ENCODE data around the gene MARCHF10.
A peak's percentile ranks its signal among the peaks of the same experiment; 100 is the strongest.
"Not testable (repeated sequence)": the region's sequence is repeated elsewhere in the genome, so short reads cannot be mapped to it uniquely, and the experiment has no call there.

The MARCHF10 gene

GRCh38 chr17:62696256-62696655, 111.9 kb downstream of the MARCHF10 start:
- peak overlapping the region; percentile 9 for H2AK5ac ChIP-seq (ENCODE audit: low read depth, low read length)
- no peaks in the 10 kb centered on the region for H3K9me3 ChIP-seq (replicated peaks in 1 of 2; ENCODE audit: control insufficient read depth in 2 of 2, insufficient read depth in 1 of 2, low read depth in 1 of 2, low read length in 2 of 2)
- DNase-seq (ENCODE audit: low spot score), result no peak
- H3K18ac ChIP-seq (ENCODE audit: low read length), result peak overlapping the region; percentile 5
- no CpG with 5 or more reads among the region's 10 CpGs for WGBS, 2 donors (ENCODE audit: extremely low coverage in 2 of 2, insufficient read length in 2 of 2, insufficient replicate concordance in 1 of 2)
- H3K23ac ChIP-seq (ENCODE audit: low read depth, low read length, poor library complexity), result peak overlapping the region; percentile 61
- H3K79me1 ChIP-seq (ENCODE audit: low read depth, low read length), result no peaks in the 10 kb centered on the region
- peaks cover 0 to 1% (median 0%) of the 10 kb centered on the region in 3 experiments for H3K27me3 ChIP-seq (ENCODE audit: control insufficient read depth in 3 of 3, insufficient read depth in 3 of 3, low read depth in 1 of 3, low read length in 3 of 3)
- no peak overlapping the region for H4K8ac ChIP-seq (ENCODE audit: low read depth, low read length)
- peaks cover 0 to 11% of the 10 kb centered on the region in 2 donors for H3K36me3 ChIP-seq (replicated peaks in 1 of 2; ENCODE audit: control insufficient read depth in 2 of 2, insufficient read depth in 2 of 2, low read length in 2 of 2)
- no peak overlapping the region for H4K91ac ChIP-seq (ENCODE audit: low read depth, low read length, poor library complexity)
- H3K4me2 ChIP-seq (ENCODE audit: insufficient read depth, low read length, poor library complexity, severe bottlenecking), result no peak overlapping the region
- H3K4me1 ChIP-seq (ENCODE audit: control insufficient read depth in 2 of 2, insufficient read depth in 1 of 2, low read depth in 1 of 2, low read length in 2 of 2), result peaks cover 14 to 16% of the 10 kb centered on the region in 2 donors
- H2BK12ac ChIP-seq (ENCODE audit: low read length), result no peak overlapping the region
- no peak overlapping the region for H3K4ac ChIP-seq (ENCODE audit: low read length)
- H3K4me3 ChIP-seq (ENCODE audit: low read length in 2 of 2), result peak overlapping the region in 1 of 2 donors; percentile 28
- H3K9ac ChIP-seq (ENCODE audit: low read depth, low read length, poor library complexity), result no peak overlapping the region
- no peak overlapping the region for H2BK5ac ChIP-seq (ENCODE audit: low read length)
- no peak overlapping the region for H3K14ac ChIP-seq (ENCODE audit: low read length)
- H3K27ac ChIP-seq (replicated peaks; ENCODE audit: low read length), result no peak overlapping the region
- H2BK15ac ChIP-seq (ENCODE audit: low read length), result no peak overlapping the region
- H2AFZ ChIP-seq (ENCODE audit: low read length), result no peak overlapping the region
- H2BK120ac ChIP-seq (ENCODE audit: low read depth, low read length), result no peak overlapping the region

DNA sequence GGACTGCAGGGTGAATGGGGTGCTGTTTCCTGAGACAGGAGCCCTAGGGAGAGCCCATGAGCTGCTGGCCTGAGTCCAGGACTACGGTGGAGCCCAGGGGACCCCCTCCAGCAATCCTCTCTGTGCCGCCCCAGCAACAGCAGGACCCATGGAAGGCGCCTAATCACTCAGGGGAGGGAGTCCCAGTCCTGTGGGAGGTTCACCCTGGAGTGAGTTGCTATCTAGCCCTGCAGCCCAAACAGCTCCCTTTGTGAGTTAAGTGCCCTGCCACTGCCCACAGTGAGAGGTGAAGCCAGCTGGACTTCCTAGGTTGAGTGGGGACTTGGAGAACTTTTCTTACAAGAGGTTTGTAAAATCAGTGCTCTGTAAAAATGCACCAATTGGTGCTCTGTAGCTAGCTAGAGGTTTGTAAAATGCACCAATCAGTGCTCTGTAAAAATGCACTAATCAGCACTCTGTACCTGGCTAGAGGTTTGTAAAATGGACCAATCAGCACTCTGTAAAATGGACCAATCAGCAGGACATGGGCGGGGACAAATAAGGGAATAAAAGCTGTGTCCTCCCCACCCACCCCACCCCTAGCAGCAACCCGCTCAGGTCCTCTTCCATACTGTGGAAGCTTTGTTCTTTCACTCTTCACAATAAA, 112.9 kb downstream of the MARCHF10 start:
- H3K14ac ChIP-seq (ENCODE audit: low read length); H3K27me3 ChIP-seq (ENCODE audit: control insufficient read depth in 3 of 3, insufficient read depth in 3 of 3, low read depth in 1 of 3, low read length in 3 of 3); H3K4ac ChIP-seq (ENCODE audit: low read length); H3K23ac ChIP-seq (ENCODE audit: low read depth, low read length, poor library complexity); H3K79me1 ChIP-seq (ENCODE audit: low read depth, low read length); H2BK120ac ChIP-seq (ENCODE audit: low read depth, low read length); H4K91ac ChIP-seq (ENCODE audit: low read depth, low read length, poor library complexity); H2BK15ac ChIP-seq (ENCODE audit: low read length); H3K9me3 ChIP-seq (replicated peaks in 1 of 2; ENCODE audit: control insufficient read depth in 2 of 2, insufficient read depth in 1 of 2, low read depth in 1 of 2, low read length in 2 of 2); H3K9ac ChIP-seq (ENCODE audit: low read depth, low read length, poor library complexity); H4K8ac ChIP-seq (ENCODE audit: low read depth, low read length); H3K4me2 ChIP-seq (ENCODE audit: insufficient read depth, low read length, poor library complexity, severe bottlenecking); H2BK5ac ChIP-seq (ENCODE audit: low read length); DNase-seq (ENCODE audit: low spot score); H2BK12ac ChIP-seq (ENCODE audit: low read length); H3K27ac ChIP-seq (replicated peaks; ENCODE audit: low read length); H3K4me3 ChIP-seq (ENCODE audit: low read length in 2 of 2): not testable (repeated sequence)
- Histone ChIP-seq H3K36me3 (replicated peaks in 1 of 2; ENCODE audit: control insufficient read depth in 2 of 2, insufficient read depth in 2 of 2, low read length in 2 of 2) (peaks cover 5 to 21% of the 10 kb centered on the region in 2 donors), H2AFZ (ENCODE audit: low read length) (peak overlapping the region; percentile 3), H3K18ac (ENCODE audit: low read length) (peak overlapping the region; percentile 0), H3K4me1 (ENCODE audit: control insufficient read depth in 2 of 2, insufficient read depth in 1 of 2, low read depth in 1 of 2, low read length in 2 of 2) (peaks cover 14 to 15% of the 10 kb centered on the region in 2 donors), H2AK5ac (ENCODE audit: low read depth, low read length) (peak overlapping the region; percentile 0)
- no CpG with 5 or more reads among the region's 5 CpGs for WGBS, 2 donors (ENCODE audit: extremely low coverage in 2 of 2, insufficient read length in 2 of 2, insufficient replicate concordance in 1 of 2)

- WGBS, 2 donors (ENCODE audit: extremely low coverage in 2 of 2, insufficient read length in 2 of 2, insufficient replicate concordance in 1 of 2), result no CpG with 5 or more reads among the region's 19 CpGs
- Histone ChIP-seq H2BK12ac (ENCODE audit: low read length) (peak overlapping the region; percentile 76), H3K9ac (ENCODE audit: low read depth, low read length, poor library complexity) (no peak overlapping the region), H4K8ac (ENCODE audit: low read depth, low read length) (no peak overlapping the region), H3K9me3 (replicated peaks in 1 of 2; ENCODE audit: control insufficient read depth in 2 of 2, insufficient read depth in 1 of 2, low read depth in 1 of 2, low read length in 2 of 2) (no peaks in the 10 kb centered on the region), H3K4me2 (ENCODE audit: insufficient read depth, low read length, poor library complexity, severe bottlenecking) (no peak overlapping the region), H3K18ac (ENCODE audit: low read length) (peak overlapping the region; percentile 68), H2BK15ac (ENCODE audit: low read length) (peak overlapping the region; percentile 40), H2BK120ac (ENCODE audit: low read depth, low read length) (no peak overlapping the region), H3K23ac (ENCODE audit: low read depth, low read length, poor library complexity) (peak overlapping the region; percentile 69), H3K14ac (ENCODE audit: low read length) (peak overlapping the region; percentile 22), H3K79me1 (ENCODE audit: low read depth, low read length) (no peaks in the 10 kb centered on the region), H2AK5ac (ENCODE audit: low read depth, low read length) (peak overlapping the region; percentile 86), H4K91ac (ENCODE audit: low read depth, low read length, poor library complexity) (no peak overlapping the region), H3K4me1 (ENCODE audit: control insufficient read depth in 2 of 2, insufficient read depth in 1 of 2, low read depth in 1 of 2, low read length in 2 of 2) (peaks cover 14 to 15% of the 10 kb centered on the region in 2 donors), H3K4ac (ENCODE audit: low read length) (no peak overlapping the region), H3K27me3 (ENCODE audit: control insufficient read depth in 3 of 3, insufficient read depth in 3 of 3, low read depth in 1 of 3, low read length in 3 of 3) (no peaks in the 10 kb centered on the region), H3K4me3 (ENCODE audit: low read length in 2 of 2) (no peak overlapping the region), H3K27ac (replicated peaks; ENCODE audit: low read length) (peak overlapping the region; percentile 45), H2AFZ (ENCODE audit: low read length) (peak overlapping the region; percentile 3), H3K36me3 (replicated peaks in 1 of 2; ENCODE audit: control insufficient read depth in 2 of 2, insufficient read depth in 2 of 2, low read length in 2 of 2) (peaks cover 6 to 29% of the 10 kb centered on the region in 2 donors), H2BK5ac (ENCODE audit: low read length) (no peak overlapping the region)
- DNase-seq (ENCODE audit: low spot score), result no peak
Measured at GRCh38 chr17:62693616-62694409, 114.3 kb downstream of the MARCHF10 start.
